HUES64 (cell line): ENCODE data around the gene TNRC6A.
"Not testable (repeated sequence)": the region's sequence is repeated elsewhere in the genome, so short reads cannot be mapped to it uniquely, and the experiment has no call there.

Experiments used
- H3K27ac ChIP-seq: 2 replicates; pipeline ENCODE4 v1.7.0; 2013; ENCODE audit warnings: low read depth, low read length, inconsistent platforms
- H3K27me3 ChIP-seq: 2 replicates; pipeline ENCODE4 v1.6.1; 2013; ENCODE audit warnings: mild to moderate bottlenecking, low read length; ENCODE audit not compliant: insufficient read depth
- H3K36me3 ChIP-seq: 2 replicates; pipeline ENCODE4 v1.6.1; 2013; ENCODE audit warnings: mild to moderate bottlenecking, low read length; ENCODE audit not compliant: insufficient read depth
- H3K4me1 ChIP-seq: 2 replicates; pipeline ENCODE4 v1.6.1; 2013; ENCODE audit warnings: mild to moderate bottlenecking, low read length, moderate library complexity; ENCODE audit not compliant: insufficient read depth
- H3K4me3 ChIP-seq: 2 replicates; pipeline ENCODE4 v1.5.1; 2013; ENCODE audit warnings: mild to moderate bottlenecking, low read length, moderate library complexity
- H3K9ac ChIP-seq: 2 replicates; pipeline ENCODE4 v1.6.1; 2013; ENCODE audit warnings: mild to moderate bottlenecking, low read depth, low read length
- H3K9me3 ChIP-seq: 2 replicates; pipeline ENCODE4 v1.6.1; 2013; ENCODE audit warnings: low read depth, low read length; ENCODE audit not compliant: insufficient read depth
- WGBS: fragments of 150-250, 120-280 bp; methylation state at CpG from one replicate; pipeline ENCODE4 v1.1.7; 2013; ENCODE audit warnings: missing lambda C conversion rate; 5-methylcytosine and 5-hydroxymethylcytosine counted together

The TNRC6A gene

DNA sequence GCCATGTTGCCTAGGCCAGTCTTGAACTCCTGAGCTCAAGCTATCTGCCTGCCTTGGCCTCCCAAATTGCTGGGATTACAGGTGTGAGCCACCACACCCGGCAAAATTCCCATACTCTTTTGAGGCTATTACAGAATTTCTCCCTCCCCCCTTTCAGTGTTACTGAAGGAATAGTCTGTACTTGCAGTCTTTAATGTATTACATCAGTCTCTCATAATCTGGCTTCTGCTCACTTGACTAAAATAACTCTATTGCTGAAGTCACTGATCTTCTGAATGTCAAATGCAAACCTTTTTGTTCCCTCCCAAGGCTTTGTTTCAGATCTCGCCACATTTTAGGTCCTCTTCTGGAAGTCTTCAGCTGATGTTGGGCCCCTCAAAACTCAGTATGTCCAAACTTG is 51.8 kb downstream of the TNRC6A start:
- 94% methylated on average over 2 of the region's 2 CpGs for WGBS
- no peaks in the 10 kb centered on the region for H3K4me1 ChIP-seq
- H3K36me3 ChIP-seq: peaks cover 97% of the 10 kb centered on the region
- no peaks in the 10 kb centered on the region for H3K9me3 ChIP-seq
- H3K4me3 ChIP-seq: no peak overlapping the region
- H3K27me3 ChIP-seq: no peaks in the 10 kb centered on the region
- no peak overlapping the region for H3K27ac ChIP-seq
- no peak overlapping the region for H3K9ac ChIP-seq

- peaks cover 91% of the 10 kb centered on the region for H3K36me3 ChIP-seq
- WGBS: 100% methylated on average over 3 of the region's 3 CpGs
- H3K9me3 ChIP-seq: no peaks in the 10 kb centered on the region
- H3K4me1 ChIP-seq: no peaks in the 10 kb centered on the region
- H3K27me3 ChIP-seq: no peaks in the 10 kb centered on the region
- no peak overlapping the region for H3K9ac ChIP-seq
- no peak overlapping the region for H3K4me3 ChIP-seq
- no peak overlapping the region for H3K27ac ChIP-seq
Observed at GRCh38 chr16:24784121-24784520, 54.7 kb downstream of the TNRC6A start.

DNA sequence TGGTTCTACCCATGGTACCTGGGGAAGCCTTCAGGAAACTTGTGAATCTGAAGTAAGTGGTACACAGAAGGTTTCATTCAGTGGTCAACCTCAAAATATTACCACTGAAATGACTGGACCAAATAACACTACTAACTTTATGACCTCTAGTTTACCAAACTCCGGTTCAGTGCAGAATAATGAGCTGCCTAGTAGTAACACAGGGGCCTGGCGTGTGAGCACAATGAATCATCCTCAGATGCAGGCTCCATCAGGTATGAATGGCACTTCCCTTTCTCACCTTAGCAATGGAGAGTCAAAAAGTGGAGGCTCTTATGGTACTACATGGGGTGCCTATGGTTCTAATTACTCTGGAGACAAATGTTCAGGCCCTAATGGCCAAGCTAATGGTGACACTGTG is 60.4 kb downstream of the TNRC6A start:
- 91% methylated on average over 2 of the region's 2 CpGs for WGBS
- H3K36me3 ChIP-seq: peaks cover 93% of the 10 kb centered on the region

DNA sequence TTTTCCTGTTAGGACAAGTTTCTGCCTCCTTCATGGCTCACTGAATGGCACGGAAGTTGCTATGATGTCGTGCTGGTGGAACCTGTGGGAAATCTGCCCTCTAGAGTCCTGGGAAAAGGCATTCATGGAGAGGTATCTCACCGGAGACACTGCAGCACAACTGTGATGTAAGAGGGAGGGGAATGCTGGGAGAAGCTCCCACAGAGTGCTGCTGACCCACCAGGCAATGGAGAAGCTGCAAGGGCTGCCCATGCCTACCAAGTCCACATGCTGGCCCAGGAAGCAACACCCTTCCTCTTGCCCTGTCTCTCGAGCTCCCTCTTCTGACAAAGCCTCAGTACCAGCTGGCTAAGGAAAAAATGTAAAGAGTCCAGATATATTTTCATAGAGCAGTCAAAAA is 71.1 kb downstream of the TNRC6A start:
- no peaks in the 10 kb centered on the region for H3K9me3 ChIP-seq
- 87% methylated on average over 4 of the region's 4 CpGs for WGBS
- H3K4me3 ChIP-seq: no peak overlapping the region
- H3K4me1 ChIP-seq: no peaks in the 10 kb centered on the region
- H3K36me3 ChIP-seq: peaks cover 100% of the 10 kb centered on the region
- no peak overlapping the region for H3K9ac ChIP-seq
- H3K27me3 ChIP-seq: no peaks in the 10 kb centered on the region
- no peak overlapping the region for H3K27ac ChIP-seq

More for the DNA sequence above, 60.4 kb downstream of the TNRC6A start:
- no peak overlapping the region for H3K9ac ChIP-seq
- no peaks in the 10 kb centered on the region for H3K27me3 ChIP-seq
- H3K9me3 ChIP-seq: no peaks in the 10 kb centered on the region
- H3K27ac ChIP-seq: no peak overlapping the region
- no peak overlapping the region for H3K4me3 ChIP-seq
- H3K4me1 ChIP-seq: no peaks in the 10 kb centered on the region

- Histone ChIP-seq H3K9me3 (no peaks in the 10 kb centered on the region), H3K9ac (no peak overlapping the region), H3K4me3 (no peak overlapping the region), H3K36me3 (peaks cover 100% of the 10 kb centered on the region), H3K4me1 (no peaks in the 10 kb centered on the region), H3K27ac (no peak overlapping the region), H3K27me3 (no peaks in the 10 kb centered on the region)
- 95% methylated on average over 3 of the region's 3 CpGs for WGBS
Observed at GRCh38 chr16:24801761-24802302, 72.4 kb downstream of the TNRC6A start.

DNA sequence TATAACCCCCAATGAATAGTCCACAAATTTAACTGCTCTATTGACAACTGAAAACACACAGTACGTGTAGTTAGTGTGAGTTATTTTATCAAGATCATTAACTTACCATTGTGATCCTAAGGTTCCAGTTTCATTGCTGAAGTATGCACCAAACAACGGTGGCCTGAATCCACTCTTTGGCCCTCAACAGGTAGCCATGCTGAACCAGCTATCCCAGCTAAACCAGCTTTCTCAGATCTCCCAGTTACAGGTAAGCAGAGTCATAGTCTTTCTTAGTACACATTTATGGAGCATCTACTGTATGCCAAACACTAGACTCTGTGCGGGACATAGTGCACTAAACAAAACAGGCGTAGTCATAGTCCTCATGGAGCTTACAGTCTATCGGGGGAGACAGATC is 76.0 kb downstream of the TNRC6A start:
- Histone ChIP-seq H3K36me3 (peaks cover 100% of the 10 kb centered on the region), H3K9me3 (no peaks in the 10 kb centered on the region), H3K27ac (no peak overlapping the region), H3K27me3 (no peaks in the 10 kb centered on the region), H3K4me1 (no peaks in the 10 kb centered on the region), H3K4me3 (no peak overlapping the region), H3K9ac (no peak overlapping the region)
- WGBS: 96% methylated on average over 5 of the region's 5 CpGs

DNA sequence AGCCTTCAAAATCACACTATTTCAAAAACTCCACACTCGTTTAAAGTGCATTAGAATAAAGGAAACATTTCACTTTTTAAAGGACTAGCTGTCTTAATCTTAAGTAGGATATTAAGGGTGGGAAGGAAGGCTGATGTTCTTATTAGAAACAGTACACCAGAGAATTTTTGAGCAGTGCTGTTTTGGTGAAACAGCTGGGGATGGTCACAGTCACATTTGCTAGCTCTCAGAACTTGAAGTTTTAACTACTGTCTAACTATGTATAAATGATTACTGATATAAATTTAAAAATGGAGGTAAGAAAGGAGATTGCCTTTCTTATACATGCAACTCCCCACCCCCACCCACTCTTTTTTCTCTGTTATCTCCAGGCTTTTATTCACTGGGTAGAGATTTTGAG is 77.8 kb downstream of the TNRC6A start:
- Histone ChIP-seq H3K9ac (no peak overlapping the region), H3K27me3 (no peaks in the 10 kb centered on the region), H3K4me1 (no peaks in the 10 kb centered on the region), H3K4me3 (no peak overlapping the region), H3K27ac (no peak overlapping the region), H3K9me3 (no peaks in the 10 kb centered on the region), H3K36me3 (peaks cover 100% of the 10 kb centered on the region)
- 100% methylated on average over 1 of the region's 1 CpG for WGBS

DNA sequence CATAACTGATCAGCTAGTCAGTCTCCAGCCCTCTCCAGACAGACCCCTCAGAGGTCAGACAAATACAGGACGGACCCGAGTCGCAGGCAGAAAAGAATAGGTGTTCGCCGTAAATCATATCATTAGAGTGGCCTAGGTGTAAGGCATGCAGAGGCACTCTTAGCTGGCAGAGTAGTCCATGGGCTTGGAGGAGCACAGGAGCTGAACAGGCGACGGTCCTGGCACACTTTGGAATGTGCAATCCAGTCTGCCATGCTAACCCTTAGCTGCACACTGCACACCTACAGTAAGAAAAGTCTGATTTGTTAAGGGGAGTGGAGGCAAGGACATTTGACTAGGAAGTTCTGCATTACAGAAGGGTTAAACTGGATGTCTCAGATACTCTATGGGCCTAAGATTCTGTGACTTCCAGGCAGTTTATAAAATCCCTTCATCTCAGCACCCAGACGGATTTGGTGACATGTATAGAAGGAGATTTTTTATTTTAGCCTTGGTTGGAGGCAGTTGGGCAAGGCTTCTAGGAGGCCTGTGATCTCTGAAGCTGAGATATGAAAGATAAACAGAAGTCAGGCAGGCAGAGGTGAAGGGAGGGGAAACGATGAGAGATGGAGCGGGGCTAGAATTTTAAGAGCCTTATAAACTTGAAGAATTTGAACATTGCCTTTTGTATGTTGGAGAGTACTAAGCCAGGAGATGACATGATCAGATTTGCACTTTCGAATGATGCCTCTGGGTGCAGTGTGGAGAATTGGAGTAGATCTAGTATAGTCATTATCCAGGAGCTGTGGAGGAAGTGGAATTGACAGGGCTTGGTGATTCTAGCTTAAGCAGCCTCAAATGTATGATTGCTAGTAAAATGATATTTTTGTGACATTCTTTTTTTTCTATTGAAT is 81.7 kb downstream of the TNRC6A start:
- 94% methylated on average over 11 of the region's 11 CpGs for WGBS
- Histone ChIP-seq H3K9me3 (no peaks in the 10 kb centered on the region), H3K36me3 (peaks cover 99% of the 10 kb centered on the region), H3K4me3 (no peak overlapping the region), H3K9ac (no peak overlapping the region), H3K4me1 (no peaks in the 10 kb centered on the region), H3K27ac (no peak overlapping the region), H3K27me3 (no peaks in the 10 kb centered on the region)

DNA sequence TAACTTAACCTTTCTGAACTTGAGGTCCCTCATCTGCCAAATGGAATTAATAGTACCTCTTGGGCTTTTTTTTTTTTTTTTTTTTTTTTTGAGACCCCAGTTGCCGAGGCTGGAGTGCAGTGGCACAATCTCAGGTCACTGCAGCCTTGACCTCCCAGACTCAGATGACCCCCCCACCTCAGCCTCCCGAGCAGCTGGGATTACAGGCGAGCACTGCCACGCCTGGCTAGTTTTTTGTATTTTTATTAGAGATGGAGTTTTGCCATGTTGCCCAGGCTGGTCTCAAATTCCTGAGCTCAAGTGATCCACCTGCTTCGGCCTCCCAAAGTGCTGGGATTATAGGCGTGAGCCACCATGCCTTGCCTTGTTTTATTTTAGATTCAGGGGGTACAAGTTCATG is 83.4 kb downstream of the TNRC6A start:
- WGBS: 95% methylated on average over 6 of the region's 6 CpGs
- H3K27ac ChIP-seq, H3K27me3 ChIP-seq, H3K4me3 ChIP-seq, H3K9ac ChIP-seq, H3K4me1 ChIP-seq, H3K9me3 ChIP-seq: not testable (repeated sequence)
- peaks cover 99% of the 10 kb centered on the region for H3K36me3 ChIP-seq

- no peak overlapping the region for H3K27ac ChIP-seq
- no peak overlapping the region for H3K9ac ChIP-seq
- H3K4me1 ChIP-seq: no peaks in the 10 kb centered on the region
- H3K27me3 ChIP-seq: no peaks in the 10 kb centered on the region
- no peaks in the 10 kb centered on the region for H3K9me3 ChIP-seq
- peaks cover 99% of the 10 kb centered on the region for H3K36me3 ChIP-seq
- WGBS: 96% methylated on average over 7 of the region's 7 CpGs
- H3K4me3 ChIP-seq: no peak overlapping the region
Observed at GRCh38 chr16:24815021-24815420, 85.6 kb downstream of the TNRC6A start.

- Histone ChIP-seq H3K4me1 (no peaks in the 10 kb centered on the region), H3K27ac (no peak overlapping the region)
Observed at GRCh38 chr16:24816688-24817087, 87.2 kb downstream of the TNRC6A start.

More at GRCh38 chr16:24816688-24817087, 87.2 kb downstream of the TNRC6A start:
- no peaks in the 10 kb centered on the region for H3K9me3 ChIP-seq
- H3K4me3 ChIP-seq: no peak overlapping the region
- H3K36me3 ChIP-seq: peaks cover 99% of the 10 kb centered on the region
- H3K9ac ChIP-seq: no peak overlapping the region
- H3K27me3 ChIP-seq: no peaks in the 10 kb centered on the region
- 94% methylated on average over 6 of the region's 6 CpGs for WGBS
